IgD-negative memory B cell (primary cell): ENCODE data around the gene COL25A1. TPM values are rescaled to one million over a fixed set of nuclear protein-coding genes. Genes with fewer than 3 reads are reported as not detected.
"Not testable (repeated sequence)": the region's sequence is repeated elsewhere in the genome, so short reads cannot be mapped to it uniquely, and the experiment has no call there.

Source experiments
- H3K27ac Mint-ChIP-seq, 3 donors: one replicate each; pipeline ENCODE4 v1.8.0; 2020 to 2022; ENCODE audit warnings: mild to moderate bottlenecking in 3 of 3, mixed read lengths in 3 of 3, moderate library complexity in 1 of 3
- H3K27me3 Mint-ChIP-seq: one replicate; pipeline ENCODE4 v1.8.0; 2021; ENCODE audit warnings: mixed read lengths
- H3K36me3 Mint-ChIP-seq: one replicate; pipeline ENCODE4 v1.8.0; 2020; ENCODE audit warnings: mild to moderate bottlenecking, mixed read lengths
- H3K4me1 Mint-ChIP-seq, 3 donors: one replicate each; pipeline ENCODE4 v1.8.0; 2020 to 2022; ENCODE audit warnings: mixed read lengths in 3 of 3, mild to moderate bottlenecking in 1 of 3
- H3K4me3 Mint-ChIP-seq, 4 donors: one replicate each; pipeline ENCODE4 v1.8.0; 2020 to 2022; ENCODE audit warnings: mild to moderate bottlenecking in 4 of 4, mixed read lengths in 4 of 4, moderate library complexity in 3 of 4
- H3K9me3 Mint-ChIP-seq, 3 donors: one replicate each; pipeline ENCODE4 v1.8.0; 2020 to 2021; ENCODE audit warnings: mixed read lengths in 3 of 3, mild to moderate bottlenecking in 1 of 3
- polyA plus RNA-seq: library from polyadenylated mRNA; unstranded; fragments of 300-500 nt; fragmentation: Illumina TruSeq; gene quantifications from one replicate; pipeline ENCODE4 v1.2.3, GENCODE V29; 2021

The COL25A1 gene
- polyA plus RNA-seq, 1 donor from 2014 or later: not detected

GRCh38 chr4:108933925-108934324, 368.5 kb downstream of the COL25A1 start:
- H3K27me3 Mint-ChIP-seq, H3K36me3 Mint-ChIP-seq, H3K9me3 Mint-ChIP-seq, H3K4me1 Mint-ChIP-seq, H3K27ac Mint-ChIP-seq, H3K4me3 Mint-ChIP-seq: not testable (repeated sequence)

GRCh38 chr4:108933046-108933445, 369.4 kb downstream of the COL25A1 start:
- Mint-ChIP-seq H3K4me3 (no peak overlapping the region), H3K27me3 (no peaks in the 10 kb centered on the region), H3K27ac (no peak overlapping the region), H3K9me3 (no peaks in the 10 kb centered on the region), H3K36me3 (no peaks in the 10 kb centered on the region), H3K4me1 (no peaks in the 10 kb centered on the region)

- Mint-ChIP-seq H3K27ac (no peak overlapping the region), H3K27me3 (no peaks in the 10 kb centered on the region), H3K4me1 (no peaks in the 10 kb centered on the region), H3K9me3 (no peaks in the 10 kb centered on the region), H3K36me3 (no peaks in the 10 kb centered on the region), H3K4me3 (no peak overlapping the region)
These were observed 370.5 kb downstream of the COL25A1 start for GRCh38 chr4:108931926-108932325.

GRCh38 chr4:108930186-108930585, 372.3 kb downstream of the COL25A1 start:
- H3K27ac Mint-ChIP-seq: no peak overlapping the region
- H3K36me3 Mint-ChIP-seq: no peaks in the 10 kb centered on the region
- H3K4me1 Mint-ChIP-seq: no peaks in the 10 kb centered on the region
- no peak overlapping the region for H3K4me3 Mint-ChIP-seq
- no peaks in the 10 kb centered on the region for H3K27me3 Mint-ChIP-seq
- no peaks in the 10 kb centered on the region for H3K9me3 Mint-ChIP-seq

- Mint-ChIP-seq H3K27ac (no peak overlapping the region), H3K36me3 (no peaks in the 10 kb centered on the region), H3K4me1 (no peaks in the 10 kb centered on the region), H3K9me3 (no peaks in the 10 kb centered on the region), H3K27me3 (no peaks in the 10 kb centered on the region), H3K4me3 (no peak overlapping the region)
These were observed 375.7 kb downstream of the COL25A1 start for GRCh38 chr4:108926781-108927180.

- H3K4me3 Mint-ChIP-seq: no peak overlapping the region
- H3K4me1 Mint-ChIP-seq: no peaks in the 10 kb centered on the region
- H3K27ac Mint-ChIP-seq: no peak overlapping the region
- H3K36me3 Mint-ChIP-seq: no peaks in the 10 kb centered on the region
- no peaks in the 10 kb centered on the region for H3K9me3 Mint-ChIP-seq
- no peaks in the 10 kb centered on the region for H3K27me3 Mint-ChIP-seq
These were observed 376.4 kb downstream of the COL25A1 start for GRCh38 chr4:108926061-108926460.

- H3K4me1 Mint-ChIP-seq: no peaks in the 10 kb centered on the region
- H3K9me3 Mint-ChIP-seq: no peaks in the 10 kb centered on the region
- no peaks in the 10 kb centered on the region for H3K27me3 Mint-ChIP-seq
- H3K36me3 Mint-ChIP-seq: no peaks in the 10 kb centered on the region
- no peak overlapping the region for H3K27ac Mint-ChIP-seq
- no peak overlapping the region for H3K4me3 Mint-ChIP-seq
These were observed 380.3 kb downstream of the COL25A1 start for GRCh38 chr4:108922191-108922590.

- Mint-ChIP-seq H3K4me1 (no peaks in the 10 kb centered on the region), H3K36me3 (no peaks in the 10 kb centered on the region), H3K9me3 (no peaks in the 10 kb centered on the region), H3K27me3 (no peaks in the 10 kb centered on the region), H3K4me3 (no peak overlapping the region), H3K27ac (no peak overlapping the region)
These were observed 381.9 kb downstream of the COL25A1 start for GRCh38 chr4:108920395-108921087.

GRCh38 chr4:108919226-108919893, 383.1 kb downstream of the COL25A1 start:
- Mint-ChIP-seq H3K4me3 (no peak overlapping the region), H3K27me3 (no peaks in the 10 kb centered on the region), H3K4me1 (no peaks in the 10 kb centered on the region), H3K27ac (no peak overlapping the region), H3K36me3 (no peaks in the 10 kb centered on the region), H3K9me3 (no peaks in the 10 kb centered on the region)

- no peak overlapping the region for H3K4me3 Mint-ChIP-seq
- no peak overlapping the region for H3K27ac Mint-ChIP-seq
- no peaks in the 10 kb centered on the region for H3K9me3 Mint-ChIP-seq
- H3K4me1 Mint-ChIP-seq: no peaks in the 10 kb centered on the region
- H3K36me3 Mint-ChIP-seq: no peaks in the 10 kb centered on the region
- no peaks in the 10 kb centered on the region for H3K27me3 Mint-ChIP-seq
These were observed 385.2 kb downstream of the COL25A1 start for GRCh38 chr4:108917255-108917654.

GRCh38 chr4:108916638-108917037, 385.8 kb downstream of the COL25A1 start:
- Mint-ChIP-seq H3K4me3 (no peak overlapping the region), H3K27ac (no peak overlapping the region), H3K4me1 (no peaks in the 10 kb centered on the region), H3K9me3 (no peaks in the 10 kb centered on the region), H3K36me3 (no peaks in the 10 kb centered on the region), H3K27me3 (peaks cover 1% of the 10 kb centered on the region)

GRCh38 chr4:108906866-108907367, 395.5 kb downstream of the COL25A1 start:
- Mint-ChIP-seq H3K27ac (no peak overlapping the region), H3K9me3 (no peaks in the 10 kb centered on the region), H3K36me3 (no peaks in the 10 kb centered on the region), H3K27me3 (peaks cover 1% of the 10 kb centered on the region), H3K4me1 (no peaks in the 10 kb centered on the region), H3K4me3 (no peak overlapping the region)

- Mint-ChIP-seq H3K4me3 (no peak overlapping the region), H3K4me1 (no peaks in the 10 kb centered on the region), H3K9me3 (no peaks in the 10 kb centered on the region), H3K27ac (no peak overlapping the region), H3K36me3 (no peaks in the 10 kb centered on the region), H3K27me3 (no peaks in the 10 kb centered on the region)
These were observed 396.5 kb downstream of the COL25A1 start for GRCh38 chr4:108906006-108906405.

- H3K4me1 Mint-ChIP-seq: no peaks in the 10 kb centered on the region
- no peaks in the 10 kb centered on the region for H3K36me3 Mint-ChIP-seq
- no peaks in the 10 kb centered on the region for H3K9me3 Mint-ChIP-seq
- no peak overlapping the region for H3K27ac Mint-ChIP-seq
- no peak overlapping the region for H3K4me3 Mint-ChIP-seq
- peaks cover 2% of the 10 kb centered on the region for H3K27me3 Mint-ChIP-seq
These were observed 398.8 kb downstream of the COL25A1 start for GRCh38 chr4:108903464-108904221.

- no peaks in the 10 kb centered on the region for H3K36me3 Mint-ChIP-seq
- no peak overlapping the region for H3K4me3 Mint-ChIP-seq
- peaks cover 2% of the 10 kb centered on the region for H3K27me3 Mint-ChIP-seq
- H3K9me3 Mint-ChIP-seq: no peaks in the 10 kb centered on the region
- no peaks in the 10 kb centered on the region for H3K4me1 Mint-ChIP-seq
- no peak overlapping the region for H3K27ac Mint-ChIP-seq
These were observed 399.7 kb downstream of the COL25A1 start for GRCh38 chr4:108902769-108903168.
